ENCODE measurements around the gene CDIP1.

GRCh38 chr16:4489030-4489429 is 49.5 kb downstream of the CDIP1 start:
- TF ChIP-seq POLR2AphosphoS5 (IDR thresholded peaks at IDR 0.05) (no peak), EP300 (IDR thresholded peaks at IDR 0.05) (no peak)

Data from esophagus muscularis mucosa (tissue), 3 donors.